ENCODE data around the gene RGR. TPM values are rescaled to one million over a fixed set of nuclear protein-coding genes. Genes with fewer than 3 reads are reported as not detected.

The RGR gene
- total RNA-seq, 2 donors from 2014 or later, result not detected

GRCh38 chr10:84234479-84234878 lies 10.4 kb upstream of the RGR start:
- no peak overlapping the region for H3K4me3 ChIP-seq
- H3K36me3 ChIP-seq, result no peaks in the 10 kb centered on the region
- 96% methylated on average over 4 of the region's 4 CpGs for WGBS
- intact Hi-C loops (cut with DNase I), result no loop called here
- peaks cover 2% of the 10 kb centered on the region for H3K27me3 ChIP-seq (replicated peaks; ENCODE audit: insufficient read depth)
- no peak for TF ChIP-seq POLR2A (IDR thresholded peaks at IDR 0.05)
- TF ChIP-seq CTCF (IDR thresholded peaks at IDR 0.05), result no peak
- no peak for TF ChIP-seq POLR2AphosphoS5 (IDR thresholded peaks at IDR 0.05)
- H3K4me1 ChIP-seq (replicated peaks), result no peaks in the 10 kb centered on the region
- H3K9me3 ChIP-seq, result no peaks in the 10 kb centered on the region
- DNase-seq (ENCODE audit: low spot score), result no peak
- H3K27ac ChIP-seq, result no peak overlapping the region

- WGBS, result 65% methylated on average over 4 of the region's 4 CpGs
- Histone ChIP-seq H3K4me1 (replicated peaks) (no peaks in the 10 kb centered on the region), H3K4me3 (no peak overlapping the region), H3K36me3 (no peaks in the 10 kb centered on the region), H3K9me3 (no peaks in the 10 kb centered on the region), H3K27me3 (replicated peaks; ENCODE audit: insufficient read depth) (peaks cover 2% of the 10 kb centered on the region), H3K27ac (no peak overlapping the region)
- DNase-seq (ENCODE audit: low spot score), result no peak
- intact Hi-C loops (cut with DNase I), result no loop called here
- TF ChIP-seq CTCF (IDR thresholded peaks at IDR 0.05) (no peak), POLR2AphosphoS5 (IDR thresholded peaks at IDR 0.05) (no peak), POLR2A (IDR thresholded peaks at IDR 0.05) (no peak)
These were observed 9.8 kb upstream of the RGR start for GRCh38 chr10:84235096-84235495.

GRCh38 chr10:84236807-84237198 lies 8.1 kb upstream of the RGR start:
- TF ChIP-seq POLR2A (IDR thresholded peaks at IDR 0.05), result no peak
- TF ChIP-seq CTCF (IDR thresholded peaks at IDR 0.05), result no peak
- TF ChIP-seq POLR2AphosphoS5 (IDR thresholded peaks at IDR 0.05), result no peak
- no peak overlapping the region for H3K27ac ChIP-seq
- H3K27me3 ChIP-seq (replicated peaks; ENCODE audit: insufficient read depth), result peaks cover 2% of the 10 kb centered on the region
- no peaks in the 10 kb centered on the region for H3K36me3 ChIP-seq
- no peaks in the 10 kb centered on the region for H3K4me1 ChIP-seq (replicated peaks)
- 87% methylated on average over 6 of the region's 6 CpGs for WGBS
- intact Hi-C loops (cut with DNase I), result no loop called here
- H3K4me3 ChIP-seq, result no peak overlapping the region
- no peaks in the 10 kb centered on the region for H3K9me3 ChIP-seq
- DNase-seq (ENCODE audit: low spot score), result no peak

- H3K27ac ChIP-seq, result no peak overlapping the region
- peaks cover 2% of the 10 kb centered on the region for H3K27me3 ChIP-seq (replicated peaks; ENCODE audit: insufficient read depth)
- 52% methylated on average over 31 of the region's 52 CpGs for WGBS
- no peak for DNase-seq (ENCODE audit: low spot score)
- no peaks in the 10 kb centered on the region for H3K36me3 ChIP-seq
- no peak for TF ChIP-seq POLR2A (IDR thresholded peaks at IDR 0.05)
- no peak for TF ChIP-seq CTCF (IDR thresholded peaks at IDR 0.05)
- no peak for TF ChIP-seq POLR2AphosphoS5 (IDR thresholded peaks at IDR 0.05)
- no peaks in the 10 kb centered on the region for H3K4me1 ChIP-seq (replicated peaks)
- intact Hi-C loops (cut with DNase I), result no loop called here
- no peaks in the 10 kb centered on the region for H3K9me3 ChIP-seq
- H3K4me3 ChIP-seq, result no peak overlapping the region
These were observed 7.4 kb upstream of the RGR start for GRCh38 chr10:84237199-84238051.

GRCh38 chr10:84238909-84239308 lies 5.9 kb upstream of the RGR start:
- H3K4me3 ChIP-seq, result no peak overlapping the region
- H3K9me3 ChIP-seq, result no peaks in the 10 kb centered on the region
- intact Hi-C loops (cut with DNase I), result no loop called here
- H3K27me3 ChIP-seq (replicated peaks; ENCODE audit: insufficient read depth), result peaks cover 2% of the 10 kb centered on the region
- 73% methylated on average over 3 of the region's 3 CpGs for WGBS
- no peak for DNase-seq (ENCODE audit: low spot score)
- H3K4me1 ChIP-seq (replicated peaks), result no peaks in the 10 kb centered on the region
- no peak for TF ChIP-seq CTCF (IDR thresholded peaks at IDR 0.05)
- TF ChIP-seq POLR2AphosphoS5 (IDR thresholded peaks at IDR 0.05), result no peak
- TF ChIP-seq POLR2A (IDR thresholded peaks at IDR 0.05), result no peak
- H3K27ac ChIP-seq, result no peak overlapping the region
- H3K36me3 ChIP-seq, result no peaks in the 10 kb centered on the region

Measured in prostate gland (tissue), 2 donors.